Epithelial cell of esophagus (primary cell): ENCODE results near the gene MPZL1.
"Not testable (repeated sequence)": the region's sequence is repeated elsewhere in the genome, so short reads cannot be mapped to it uniquely, and the experiment has no call there.

Source experiments
- DNase-seq: peaks from one replicate; pipeline ENCODE4 v3.0.0; 2010; ENCODE audit warnings: low read depth
- H3K4me3 ChIP-seq: 2 replicates; pipeline ENCODE4 v1.5.1; 2011; ENCODE audit warnings: mild to moderate bottlenecking, low read length, control low read depth
- TF ChIP-seq, protein P1 (sequence below): IDR thresholded peaks from 2 replicates; pipeline ENCODE4 v1.5.1; 2011; ENCODE audit warnings: low read depth, mild to moderate bottlenecking, low read length, control low read depth, inconsistent platforms; ENCODE audit not compliant: insufficient read depth; ENCODE audit errors: missing control alignments

Gene MPZL1

DNA sequence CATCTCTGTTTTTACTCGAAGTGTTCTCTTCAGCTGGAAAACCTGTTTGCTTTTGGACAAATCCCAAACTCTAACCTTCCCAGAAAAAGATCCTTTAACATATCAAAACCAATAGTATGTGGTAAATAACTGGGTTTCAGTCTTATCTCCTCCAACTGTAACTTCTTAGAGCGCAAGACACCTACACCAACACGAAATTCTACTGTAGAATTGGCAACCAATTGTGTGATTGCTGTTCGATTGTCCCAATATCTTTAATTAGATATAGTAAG is 5.8 kb upstream of the MPZL1 start:
- peak overlapping the region; percentile 82 for H3K4me3 ChIP-seq
- DNase-seq: no peak
- TF ChIP-seq, protein P1, sequence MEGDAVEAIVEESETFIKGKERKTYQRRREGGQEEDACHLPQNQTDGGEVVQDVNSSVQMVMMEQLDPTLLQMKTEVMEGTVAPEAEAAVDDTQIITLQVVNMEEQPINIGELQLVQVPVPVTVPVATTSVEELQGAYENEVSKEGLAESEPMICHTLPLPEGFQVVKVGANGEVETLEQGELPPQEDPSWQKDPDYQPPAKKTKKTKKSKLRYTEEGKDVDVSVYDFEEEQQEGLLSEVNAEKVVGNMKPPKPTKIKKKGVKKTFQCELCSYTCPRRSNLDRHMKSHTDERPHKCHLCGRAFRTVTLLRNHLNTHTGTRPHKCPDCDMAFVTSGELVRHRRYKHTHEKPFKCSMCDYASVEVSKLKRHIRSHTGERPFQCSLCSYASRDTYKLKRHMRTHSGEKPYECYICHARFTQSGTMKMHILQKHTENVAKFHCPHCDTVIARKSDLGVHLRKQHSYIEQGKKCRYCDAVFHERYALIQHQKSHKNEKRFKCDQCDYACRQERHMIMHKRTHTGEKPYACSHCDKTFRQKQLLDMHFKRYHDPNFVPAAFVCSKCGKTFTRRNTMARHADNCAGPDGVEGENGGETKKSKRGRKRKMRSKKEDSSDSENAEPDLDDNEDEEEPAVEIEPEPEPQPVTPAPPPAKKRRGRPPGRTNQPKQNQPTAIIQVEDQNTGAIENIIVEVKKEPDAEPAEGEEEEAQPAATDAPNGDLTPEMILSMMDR: no peak

DNA sequence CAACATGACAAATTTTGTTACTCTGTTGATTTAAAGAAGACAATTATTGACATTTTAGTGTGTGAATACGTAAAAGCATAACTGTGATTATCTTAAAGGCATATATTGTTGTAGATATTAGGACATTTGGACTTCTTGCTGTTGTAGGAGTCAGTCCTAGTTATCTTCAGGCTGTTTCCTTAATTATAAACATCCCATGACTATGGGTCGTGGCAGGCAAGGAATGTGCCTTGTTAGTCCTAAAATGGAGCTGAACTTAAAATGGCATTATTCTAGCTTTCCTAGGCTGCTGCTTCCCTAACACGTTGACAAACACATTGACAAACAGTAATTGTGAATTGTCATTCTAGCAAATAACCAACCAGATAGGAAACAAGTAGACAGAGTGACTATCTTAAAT is 4.4 kb upstream of the MPZL1 start:
- DNase-seq: no peak
- TF ChIP-seq, protein P1: no peak
- no peak overlapping the region for H3K4me3 ChIP-seq

DNA sequence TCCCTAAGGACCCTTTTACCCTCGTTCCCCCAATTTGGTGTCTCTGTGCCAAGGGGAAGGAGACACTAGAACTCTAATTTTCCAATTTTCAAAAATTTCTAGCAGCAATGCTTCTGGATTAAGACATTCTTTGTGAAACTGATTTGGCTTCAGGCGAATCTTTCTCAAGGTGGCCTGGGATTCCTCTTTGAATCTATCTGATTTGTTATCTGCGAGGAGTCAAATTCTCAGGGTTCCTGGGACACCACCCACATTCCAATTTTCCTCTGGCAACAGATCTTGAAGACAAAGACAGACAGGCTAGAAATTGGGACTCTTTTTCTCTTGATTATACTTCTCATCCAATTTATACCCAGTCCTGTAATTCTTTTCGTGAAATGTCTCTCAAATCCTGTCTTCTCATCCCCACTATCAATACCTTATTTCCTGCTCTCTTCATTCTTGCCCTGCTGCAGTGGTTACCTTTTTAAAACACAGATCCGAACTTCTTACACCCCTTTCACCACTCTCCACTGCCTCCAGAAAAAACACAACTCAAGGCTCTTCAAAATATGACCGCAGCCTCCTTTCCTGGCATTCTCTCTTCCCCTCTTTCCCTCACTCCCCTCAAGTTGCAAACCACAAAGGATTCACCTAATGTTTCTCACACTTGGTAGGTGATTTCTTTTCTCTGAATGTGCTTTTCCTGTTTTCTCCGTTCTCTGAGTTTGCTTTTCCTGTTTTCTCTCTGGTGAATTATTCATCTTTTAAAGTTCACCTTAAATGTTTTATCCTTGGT is 2.7 kb upstream of the MPZL1 start:
- no peak for DNase-seq
- H3K4me3 ChIP-seq: no peak overlapping the region
- TF ChIP-seq, protein P1: no peak

DNA sequence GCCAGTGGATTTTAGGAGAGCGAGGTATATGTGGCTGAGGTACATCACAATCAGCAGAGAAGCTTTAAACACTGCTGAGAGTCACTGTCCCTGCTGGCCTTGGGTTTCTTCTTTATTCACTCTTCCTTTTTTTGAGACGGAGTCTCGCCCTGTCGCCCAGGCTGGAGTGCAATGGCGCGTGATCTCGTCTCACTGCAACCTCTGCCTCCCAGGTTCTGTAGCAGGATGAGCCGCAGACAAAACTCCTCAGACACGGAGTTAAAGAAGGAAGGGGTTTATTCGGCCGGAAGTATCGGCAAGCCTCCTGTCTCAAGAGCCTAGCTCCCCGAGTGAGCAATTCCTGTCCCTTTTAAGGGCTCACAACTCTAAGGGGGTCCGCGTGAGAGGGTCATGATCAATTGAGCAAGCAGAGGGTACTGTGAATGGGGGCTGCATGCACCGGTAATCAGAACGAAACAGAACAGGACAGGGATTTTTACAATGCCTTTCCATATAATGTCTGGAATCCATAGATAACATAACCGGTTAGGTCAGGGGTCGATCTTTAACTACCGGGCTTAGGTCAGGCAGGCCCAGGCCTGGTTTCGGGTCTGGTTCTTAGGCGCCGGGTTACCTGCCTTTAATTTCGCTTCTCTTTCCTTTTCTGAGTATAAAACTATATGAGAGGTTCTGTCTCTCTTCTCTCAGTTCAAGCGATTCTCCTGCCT is 1.9 kb upstream of the MPZL1 start:
- not testable (repeated sequence) for H3K4me3 ChIP-seq, DNase-seq

DNA sequence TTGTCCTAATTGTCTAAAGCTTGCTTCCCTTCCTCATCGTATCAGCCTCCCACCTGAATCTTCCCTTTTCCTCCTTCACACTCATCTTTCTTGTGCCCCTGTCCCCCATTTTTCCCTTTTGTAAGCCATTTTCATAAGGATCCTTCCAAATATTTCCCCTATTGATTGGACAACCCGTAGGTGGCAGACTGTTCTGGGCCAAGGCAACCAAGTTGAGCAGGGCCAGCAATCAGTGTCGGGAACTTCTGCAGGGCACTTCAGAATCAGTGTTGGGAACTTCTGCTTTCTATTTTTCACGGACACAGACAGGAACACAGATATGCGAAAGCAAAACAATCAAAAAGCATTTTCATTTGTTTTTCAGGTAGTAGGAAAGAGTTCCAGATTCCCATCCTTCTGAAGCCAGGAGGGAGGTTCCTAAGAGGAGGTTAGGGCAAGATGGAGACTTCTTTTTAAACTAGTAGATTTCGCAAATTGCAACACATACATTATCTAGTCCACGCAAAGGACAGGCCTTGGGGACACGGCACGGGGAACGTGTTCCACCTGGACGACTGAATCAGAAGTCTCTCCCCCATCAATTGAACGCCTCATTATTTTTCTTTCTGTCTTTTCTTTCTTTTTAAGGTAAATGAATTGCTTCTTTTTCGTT is 691 bp upstream of the MPZL1 start:
- TF ChIP-seq, protein P1: peak; percentile 57
- H3K4me3 ChIP-seq: peak overlapping the region; percentile 76
- peak; percentile 67 for DNase-seq

DNA sequence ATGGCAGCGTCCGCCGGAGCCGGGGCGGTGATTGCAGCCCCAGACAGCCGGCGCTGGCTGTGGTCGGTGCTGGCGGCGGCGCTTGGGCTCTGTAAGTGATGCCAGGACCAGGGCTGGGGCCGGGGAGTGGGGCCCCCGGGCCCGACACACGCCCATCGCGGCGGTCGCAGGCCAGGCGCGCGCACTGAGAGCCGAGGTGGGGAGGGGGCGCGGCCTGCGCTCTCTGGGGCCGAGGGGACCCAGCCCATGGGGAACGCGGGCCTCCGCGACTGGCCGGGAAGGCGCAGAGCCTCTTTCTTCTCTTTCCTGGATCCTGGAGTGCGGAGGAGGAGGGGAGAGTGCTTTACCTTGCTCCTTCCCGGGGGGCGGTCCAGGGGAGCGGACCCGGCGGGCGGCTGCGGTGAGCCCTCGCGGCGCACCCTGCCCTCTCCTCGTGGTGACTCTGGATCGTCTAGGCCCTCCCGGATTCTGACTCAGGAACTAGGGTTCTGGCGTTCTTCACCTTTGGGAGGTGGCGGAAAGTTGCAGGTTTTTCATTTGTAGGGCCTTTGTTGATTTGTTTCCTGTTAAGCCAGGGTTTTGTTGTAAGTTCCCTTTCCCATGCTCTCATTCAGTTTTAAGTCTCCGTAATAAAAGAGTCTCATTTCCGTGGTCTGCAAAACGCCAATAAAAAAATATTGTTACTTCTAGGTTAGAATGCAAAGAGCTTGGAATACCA is 529 bp downstream of the MPZL1 start:
- TF ChIP-seq, protein P1: no peak
- DNase-seq: peak; percentile 66
- H3K4me3 ChIP-seq: peak overlapping the region; percentile 76

DNA sequence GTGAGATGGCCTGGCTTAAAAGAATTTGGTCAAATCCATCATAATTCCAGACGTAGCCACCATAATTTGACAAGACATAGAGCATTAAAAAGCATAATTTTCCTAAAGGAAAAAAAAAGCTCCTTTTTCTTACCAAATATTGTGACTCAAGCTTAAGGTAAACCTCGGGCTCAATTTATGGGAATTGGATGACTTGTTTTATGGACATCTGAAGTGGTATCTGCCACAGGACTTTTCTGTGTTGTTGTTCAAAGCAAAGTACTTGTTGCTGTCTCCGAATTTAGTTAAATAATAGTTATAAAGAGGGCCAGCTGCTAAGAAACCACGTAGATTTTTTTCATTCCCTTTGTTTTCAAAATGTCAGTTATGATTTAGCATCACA is 1.1 kb downstream of the MPZL1 start:
- TF ChIP-seq, protein P1: no peak
- no peak for DNase-seq
- peak overlapping the region; percentile 76 for H3K4me3 ChIP-seq
